ENCODE measurements around the gene SLIT3.

GRCh38 chr5:169149317-169149716, 151.6 kb downstream of the SLIT3 start:
- no peak for TF ChIP-seq EP300 (IDR thresholded peaks at IDR 0.05)
- TF ChIP-seq, protein P1, sequence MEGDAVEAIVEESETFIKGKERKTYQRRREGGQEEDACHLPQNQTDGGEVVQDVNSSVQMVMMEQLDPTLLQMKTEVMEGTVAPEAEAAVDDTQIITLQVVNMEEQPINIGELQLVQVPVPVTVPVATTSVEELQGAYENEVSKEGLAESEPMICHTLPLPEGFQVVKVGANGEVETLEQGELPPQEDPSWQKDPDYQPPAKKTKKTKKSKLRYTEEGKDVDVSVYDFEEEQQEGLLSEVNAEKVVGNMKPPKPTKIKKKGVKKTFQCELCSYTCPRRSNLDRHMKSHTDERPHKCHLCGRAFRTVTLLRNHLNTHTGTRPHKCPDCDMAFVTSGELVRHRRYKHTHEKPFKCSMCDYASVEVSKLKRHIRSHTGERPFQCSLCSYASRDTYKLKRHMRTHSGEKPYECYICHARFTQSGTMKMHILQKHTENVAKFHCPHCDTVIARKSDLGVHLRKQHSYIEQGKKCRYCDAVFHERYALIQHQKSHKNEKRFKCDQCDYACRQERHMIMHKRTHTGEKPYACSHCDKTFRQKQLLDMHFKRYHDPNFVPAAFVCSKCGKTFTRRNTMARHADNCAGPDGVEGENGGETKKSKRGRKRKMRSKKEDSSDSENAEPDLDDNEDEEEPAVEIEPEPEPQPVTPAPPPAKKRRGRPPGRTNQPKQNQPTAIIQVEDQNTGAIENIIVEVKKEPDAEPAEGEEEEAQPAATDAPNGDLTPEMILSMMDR (IDR thresholded peaks at IDR 0.05) = no peak

All from esophagus muscularis mucosa (tissue), 3 donors.